Neural progenitor cell (in vitro differentiated cells): ENCODE measurements around the gene PEBP1.

Experiments
- EZH2 ChIP-seq: fragments of 200-600 bp; sonication (generic); IDR thresholded peaks from 2 replicates; pipeline ENCODE4 v1.6.1; 2017; ENCODE audit warnings: antibody characterized with exemption, mild to moderate bottlenecking, moderate library complexity
- TF ChIP-seq, protein P1 (sequence below): fragments of 200-600 bp; sonication (generic); IDR thresholded peaks from 2 replicates; pipeline ENCODE4 v1.5.1; 2017; ENCODE audit warnings: antibody characterized with exemption, mild to moderate bottlenecking

DNA sequence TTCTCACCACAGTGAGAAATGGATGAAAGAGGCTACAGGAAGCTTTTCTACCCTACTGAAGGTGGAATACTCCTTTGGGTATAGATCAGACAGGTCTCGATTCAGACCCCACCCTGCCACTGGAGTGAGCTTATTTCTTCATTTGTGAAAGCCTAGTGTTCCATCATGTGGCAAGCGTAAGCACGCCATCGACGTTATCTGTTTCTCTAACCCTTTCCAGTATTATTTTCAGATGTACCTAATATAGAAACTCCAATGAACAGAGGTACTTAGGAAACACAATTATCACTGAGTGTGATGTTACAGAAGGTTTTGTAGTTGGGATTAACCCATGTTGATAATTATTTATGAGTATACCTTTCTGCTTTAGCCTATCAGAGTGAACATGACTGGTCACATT is 12.4 kb downstream of the PEBP1 start:
- TF ChIP-seq, protein P1, sequence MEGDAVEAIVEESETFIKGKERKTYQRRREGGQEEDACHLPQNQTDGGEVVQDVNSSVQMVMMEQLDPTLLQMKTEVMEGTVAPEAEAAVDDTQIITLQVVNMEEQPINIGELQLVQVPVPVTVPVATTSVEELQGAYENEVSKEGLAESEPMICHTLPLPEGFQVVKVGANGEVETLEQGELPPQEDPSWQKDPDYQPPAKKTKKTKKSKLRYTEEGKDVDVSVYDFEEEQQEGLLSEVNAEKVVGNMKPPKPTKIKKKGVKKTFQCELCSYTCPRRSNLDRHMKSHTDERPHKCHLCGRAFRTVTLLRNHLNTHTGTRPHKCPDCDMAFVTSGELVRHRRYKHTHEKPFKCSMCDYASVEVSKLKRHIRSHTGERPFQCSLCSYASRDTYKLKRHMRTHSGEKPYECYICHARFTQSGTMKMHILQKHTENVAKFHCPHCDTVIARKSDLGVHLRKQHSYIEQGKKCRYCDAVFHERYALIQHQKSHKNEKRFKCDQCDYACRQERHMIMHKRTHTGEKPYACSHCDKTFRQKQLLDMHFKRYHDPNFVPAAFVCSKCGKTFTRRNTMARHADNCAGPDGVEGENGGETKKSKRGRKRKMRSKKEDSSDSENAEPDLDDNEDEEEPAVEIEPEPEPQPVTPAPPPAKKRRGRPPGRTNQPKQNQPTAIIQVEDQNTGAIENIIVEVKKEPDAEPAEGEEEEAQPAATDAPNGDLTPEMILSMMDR = no peak
- TF ChIP-seq EZH2 = no peak
